Uterus (tissue), 2 donors: ENCODE data around the gene TNFRSF6B.

Experiments
- POLR2A ChIP-seq, 2 donors: fragments of 450-650 bp; IDR thresholded peaks; one replicate each; pipeline ENCODE4 v1.6.1; 2016; ENCODE audit warnings: antibody characterized with exemption in 2 of 2, mild to moderate bottlenecking in 1 of 2, moderate library complexity in 1 of 2
- TF ChIP-seq, protein P1 (sequence below), 4 experiments: fragments of 200-600 bp in 2 of 4; fragments of 450-650 bp in 2 of 4; sonication (generic) in 2 of 4; IDR thresholded peaks; one replicate each; pipeline ENCODE4 v1.5.1; 2016 to 2019; ENCODE audit warnings: antibody characterized with exemption in 4 of 4, mild to moderate bottlenecking in 2 of 4, moderate library complexity in 1 of 4

DNA sequence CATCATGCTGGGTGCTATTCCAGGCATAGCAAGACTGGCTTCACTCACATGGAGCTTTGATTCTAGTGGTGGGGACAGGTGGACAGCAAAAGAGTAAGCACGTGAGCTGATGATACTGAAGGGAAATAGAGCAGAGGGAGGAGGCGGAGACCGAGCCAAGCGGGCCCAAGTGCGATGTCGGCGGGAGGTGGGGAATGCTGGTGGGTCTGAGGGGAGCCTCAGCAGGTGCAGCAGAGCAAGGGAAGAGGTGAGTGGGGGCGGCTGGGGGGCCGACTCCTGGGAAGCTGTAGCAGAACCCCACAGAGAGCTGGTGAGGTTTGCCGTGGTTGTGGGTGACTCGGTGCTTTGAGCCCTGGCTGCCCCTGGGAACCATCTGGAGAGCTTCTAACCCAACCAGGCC lies 28.1 kb upstream of the TNFRSF6B start:
- TF ChIP-seq, protein P1, sequence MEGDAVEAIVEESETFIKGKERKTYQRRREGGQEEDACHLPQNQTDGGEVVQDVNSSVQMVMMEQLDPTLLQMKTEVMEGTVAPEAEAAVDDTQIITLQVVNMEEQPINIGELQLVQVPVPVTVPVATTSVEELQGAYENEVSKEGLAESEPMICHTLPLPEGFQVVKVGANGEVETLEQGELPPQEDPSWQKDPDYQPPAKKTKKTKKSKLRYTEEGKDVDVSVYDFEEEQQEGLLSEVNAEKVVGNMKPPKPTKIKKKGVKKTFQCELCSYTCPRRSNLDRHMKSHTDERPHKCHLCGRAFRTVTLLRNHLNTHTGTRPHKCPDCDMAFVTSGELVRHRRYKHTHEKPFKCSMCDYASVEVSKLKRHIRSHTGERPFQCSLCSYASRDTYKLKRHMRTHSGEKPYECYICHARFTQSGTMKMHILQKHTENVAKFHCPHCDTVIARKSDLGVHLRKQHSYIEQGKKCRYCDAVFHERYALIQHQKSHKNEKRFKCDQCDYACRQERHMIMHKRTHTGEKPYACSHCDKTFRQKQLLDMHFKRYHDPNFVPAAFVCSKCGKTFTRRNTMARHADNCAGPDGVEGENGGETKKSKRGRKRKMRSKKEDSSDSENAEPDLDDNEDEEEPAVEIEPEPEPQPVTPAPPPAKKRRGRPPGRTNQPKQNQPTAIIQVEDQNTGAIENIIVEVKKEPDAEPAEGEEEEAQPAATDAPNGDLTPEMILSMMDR (IDR thresholded peaks at IDR 0.05), result no peak
- TF ChIP-seq POLR2A (IDR thresholded peaks at IDR 0.05), result no peak
